HepG2 (cell line): ENCODE data around the gene TXNL4B. TPM values are rescaled to one million over a fixed set of nuclear protein-coding genes. Genes with fewer than 3 reads are reported as not detected.

Experiments used
- ADNP ChIP-seq: sonication (generic); formaldehyde crosslinking; IDR thresholded peaks from 2 replicates; pipeline ENCODE4 v1.4.0; 2020; ENCODE audit warnings: missing genetic modification reagents
- AKAP8 ChIP-seq: sonication (generic); formaldehyde crosslinking; IDR thresholded peaks from 2 replicates; pipeline ENCODE4 v1.5.1; 2020; ENCODE audit warnings: mild to moderate bottlenecking, missing genetic modification reagents
- CTCF ChIP-seq: sonication (generic); formaldehyde crosslinking; IDR thresholded peaks from 2 replicates; pipeline ENCODE4 v1.5.0; 2020; ENCODE audit warnings: mild to moderate bottlenecking, missing genetic modification reagents, moderate library complexity
- EED ChIP-seq: sonication (generic); formaldehyde crosslinking; IDR thresholded peaks from 2 replicates; pipeline ENCODE4 v1.5.0; 2020; ENCODE audit warnings: mild to moderate bottlenecking, missing genetic modification reagents
- ERF ChIP-seq: IDR thresholded peaks from 2 replicates; pipeline ENCODE4 v1.6.1; 2018; ENCODE audit warnings: missing biosample characterization, missing genetic modification reagents
- ESRRA ChIP-seq: sonication (generic); formaldehyde crosslinking; IDR thresholded peaks from 2 replicates; pipeline ENCODE4 v1.5.1; 2020; ENCODE audit warnings: mild to moderate bottlenecking, low read depth, missing genetic modification reagents
- FOSL1 ChIP-seq: sonication (generic); formaldehyde crosslinking; IDR thresholded peaks from 2 replicates; pipeline ENCODE4 v1.9.0; 2021; ENCODE audit warnings: missing genetic modification reagents, borderline replicate concordance
- GABPA ChIP-seq, 2 experiments: IDR thresholded peaks; 2 replicates each; pipeline ENCODE4 v1.6.1; 2011 to 2016; ENCODE audit warnings: low read depth in 2 of 2, low read length in 1 of 2, missing biosample characterization in 1 of 2, missing genetic modification characterization in 1 of 2
- KAT7 ChIP-seq: IDR thresholded peaks from 2 replicates; pipeline ENCODE4 v1.6.1; 2018; ENCODE audit warnings: borderline replicate concordance, missing compliant biosample characterization
- MYNN ChIP-seq: sonication (generic); formaldehyde crosslinking; IDR thresholded peaks from 2 replicates; pipeline ENCODE4 v1.4.0; 2020; ENCODE audit warnings: mild to moderate bottlenecking, low read depth, missing genetic modification reagents
- SOX6 ChIP-seq, 2 experiments: fragments of 450-650 bp in 1 of 2; sonication (generic) in 1 of 2; formaldehyde crosslinking in 1 of 2; IDR thresholded peaks; 2 replicates each; pipeline versions ENCODE4 v1.4.0 to v1.6.1; 2017 to 2020; ENCODE audit warnings: antibody characterized with exemption in 1 of 2, mild to moderate bottlenecking in 1 of 2, missing genetic modification reagents in 1 of 2
- YY1 ChIP-seq: IDR thresholded peaks from 2 replicates; pipeline ENCODE4 v1.6.1; 2011; ENCODE audit warnings: low read length, low read depth, moderate library complexity, mild to moderate bottlenecking; ENCODE audit not compliant: insufficient read depth, insufficient replicate concordance
- ZBTB7A ChIP-seq: sonication (generic); formaldehyde crosslinking; IDR thresholded peaks from 2 replicates; pipeline ENCODE4 v1.8.0; 2022; ENCODE audit warnings: mild to moderate bottlenecking, missing genetic modification reagents
- ZMYM3 ChIP-seq: sonication (generic); formaldehyde crosslinking; IDR thresholded peaks from 2 replicates; pipeline ENCODE4 v1.5.1; 2020; ENCODE audit warnings: mild to moderate bottlenecking, missing genetic modification reagents
- ZNF34 ChIP-seq: sonication (generic); formaldehyde crosslinking; IDR thresholded peaks from 2 replicates; pipeline ENCODE4 v1.4.0; 2020; ENCODE audit warnings: mild to moderate bottlenecking, missing genetic modification reagents, borderline replicate concordance
- ZNF367 ChIP-seq: sonication (generic); formaldehyde crosslinking; IDR thresholded peaks from 2 replicates; pipeline ENCODE4 v1.4.0; 2020; ENCODE audit warnings: missing genetic modification reagents, borderline replicate concordance
- ZNF605 ChIP-seq: sonication (generic); formaldehyde crosslinking; IDR thresholded peaks from 2 replicates; pipeline ENCODE4 v1.8.0; 2022; ENCODE audit warnings: mild to moderate bottlenecking, missing genetic modification reagents
- ZNF639 ChIP-seq: conservative IDR thresholded peaks from 2 replicates; pipeline ENCODE4 v1.6.1; 2018; ENCODE audit warnings: missing genetic modification reagents
- ZNF687 ChIP-seq: sonication (generic); formaldehyde crosslinking; IDR thresholded peaks from 2 replicates; pipeline ENCODE4 v1.5.1; 2020; ENCODE audit warnings: mild to moderate bottlenecking, missing genetic modification reagents, moderate library complexity
- ZNF766 ChIP-seq: sonication (generic); formaldehyde crosslinking; IDR thresholded peaks from 2 replicates; pipeline ENCODE4 v1.5.0; 2020; ENCODE audit warnings: missing genetic modification reagents, borderline replicate concordance
- ZNF792 ChIP-seq: IDR thresholded peaks from 2 replicates; pipeline ENCODE4 v1.6.1; 2016
- polyA plus RNA-seq, 8 experiments: library from polyadenylated mRNA; depleted of rRNA in 3 of 8; stranded (reverse) in 7 of 8; unstranded in 1 of 8; fragments of >200 nt; fragmentation: Illumina TruSeq in 4 of 8; extraction: Trizol in 4 of 8; gene quantifications; 2 replicates each; pipeline versions ENCODE4 v1.2.1 to v1.2.3, GENCODE V29; 2011 to 2016; ENCODE audit warnings: low read depth in 4 of 8, missing spikeins in 1 of 8, mixed read lengths in 1 of 8; ENCODE audit not compliant: insufficient read depth in 1 of 8
- total RNA-seq, 5 experiments: library from RNA; depleted of rRNA; stranded (reverse); fragments of >200 nt; fragmentation: Illumina TruSeq; extraction: Trizol; gene quantifications; 2 replicates each; pipeline ENCODE4 v1.2.3, GENCODE V29; 2016; ENCODE audit warnings: low read depth in 1 of 5

TXNL4B gene
- total and polyA plus RNA-seq, 2 of the 13 experiments (the other 11 are each of a cell fraction or from before 2014, with no cell fraction given), result 17.4 to 18.3 TPM

- TF ChIP-seq CTCF (peak; percentile 95), GABPA (IDR thresholded peaks at IDR 0.05; ENCODE audit: low read depth, low read length) (no peak), GABPA (CRISPR knock-in tag; IDR thresholded peaks at IDR 0.05; ENCODE audit: low read depth) (peak; percentile 63), ZNF792 (CRISPR knock-in tag) (0 out of 2 replicates have a peak, but pooled peaks have one; percentile 36), KAT7 (CRISPR knock-in tag) (0 out of 2 replicates have a peak, but pooled peaks have one; percentile 20), ZNF367 (CRISPR knock-in tag) (no peak), ZNF34 (CRISPR knock-in tag) (no peak), ERF (peak; percentile 44; the same call in 1 of the 2 replicates), ZMYM3 (CRISPR knock-in tag) (peak; percentile 56), EED (no peak), YY1 (peak; percentile 39), ZNF687 (CRISPR knock-in tag) (peak; percentile 49), AKAP8 (CRISPR knock-in tag) (0 out of 2 replicates have a peak, but pooled peaks have one; percentile 25), SOX6 (IDR thresholded peaks at IDR 0.05) (no peak), SOX6 (CRISPR knock-in tag; IDR thresholded peaks at IDR 0.05) (peak; percentile 84), ZBTB7A (CRISPR knock-in tag) (peak; percentile 38; the same call in 1 of the 2 replicates), ZNF639 (CRISPR knock-in tag) (no peak), ZNF766 (CRISPR knock-in tag) (peak; percentile 76; the same call in 1 of the 2 replicates), ADNP (no peak), ZNF605 (CRISPR knock-in tag) (peak; percentile 76), ESRRA (CRISPR knock-in tag) (peak; percentile 77; the same call in 1 of the 2 replicates), MYNN (CRISPR knock-in tag) (no peak), FOSL1 (CRISPR knock-in tag) (no peak)
Observed at GRCh38 chr16:72124761-72125634, 31.6 kb upstream of the TXNL4B start (continued).
